GM23338 (cell line): ENCODE measurements around the gene STARD8. TPM values are rescaled to one million over a fixed set of nuclear protein-coding genes. Genes with fewer than 3 reads are reported as not detected.

Source experiments
- ATAC-seq: fragments of 200-7000 bp; cut with Tn5 transposase; 3 replicates; pipeline ENCODE4 v1.9.1; 2020
- DNase-seq: peaks from one replicate; pipeline ENCODE4 v3.0.0-alpha.2; 2015; ENCODE audit warnings: low spot score
- H2AFZ ChIP-seq: fragments of 200-600 bp; sonication (generic); 2 replicates; pipeline ENCODE4 v1.8.0; 2016; ENCODE audit warnings: antibody characterized with exemption, mild to moderate bottlenecking, moderate library complexity
- H3F3A ChIP-seq: fragments of 200-600 bp; sonication (generic); replicated peaks from 2 replicates; pipeline ENCODE4 v1.8.0; 2017; ENCODE audit warnings: antibody characterized with exemption, mixed run types, low read depth
- H3K27ac ChIP-seq: fragments of 200-600 bp; sonication (generic); 2 replicates; pipeline ENCODE4 v1.6.1; 2016; ENCODE audit warnings: low read depth
- H3K27me3 ChIP-seq: fragments of 200-600 bp; sonication (generic); 2 replicates; pipeline ENCODE4 v1.8.0; 2016; ENCODE audit warnings: mild to moderate bottlenecking, mixed run types, moderate library complexity; ENCODE audit not compliant: insufficient read depth
- H3K36me3 ChIP-seq: fragments of 200-600 bp; sonication (generic); 2 replicates; pipeline ENCODE4 v1.8.0; 2016; ENCODE audit warnings: mild to moderate bottlenecking; ENCODE audit not compliant: insufficient read depth
- H3K4me1 ChIP-seq: fragments of 200-600 bp; sonication (generic); 2 replicates; pipeline ENCODE4 v1.8.0; 2016; ENCODE audit warnings: mild to moderate bottlenecking, moderate library complexity; ENCODE audit not compliant: insufficient read depth
- H3K4me2 ChIP-seq: fragments of 200-600 bp; sonication (generic); 2 replicates; pipeline ENCODE4 v1.7.1; 2017; ENCODE audit warnings: mixed run types
- H3K4me3 ChIP-seq: fragments of 200-600 bp; sonication (generic); 2 replicates; pipeline ENCODE4 v1.6.1; 2016; ENCODE audit warnings: mixed run types
- H3K79me2 ChIP-seq: fragments of 200-600 bp; sonication (generic); replicated peaks from 2 replicates; pipeline ENCODE4 v1.8.0; 2017; ENCODE audit warnings: mild to moderate bottlenecking; ENCODE audit not compliant: insufficient read depth
- H3K9me2 ChIP-seq: fragments of 200-600 bp; sonication (generic); 2 replicates; pipeline ENCODE4 v1.8.0; 2017; ENCODE audit not compliant: insufficient read depth
- H4K20me1 ChIP-seq: fragments of 200-600 bp; sonication (generic); replicated peaks from 2 replicates; pipeline ENCODE4 v1.8.0; 2017; ENCODE audit warnings: mild to moderate bottlenecking; ENCODE audit not compliant: insufficient read depth
- H3K27ac Mint-ChIP-seq: 2 replicates; pipeline ENCODE4 v1.8.0; 2020; ENCODE audit warnings: inconsistent platforms, mild to moderate bottlenecking, moderate library complexity, mixed read lengths
- H3K27me3 Mint-ChIP-seq: 3 replicates; pipeline ENCODE4 v1.8.0; 2022; ENCODE audit warnings: low read depth, mild to moderate bottlenecking, moderate library complexity, mixed read lengths, inconsistent platforms; ENCODE audit not compliant: insufficient read depth, poor library complexity
- H3K36me3 Mint-ChIP-seq: 3 replicates; pipeline ENCODE4 v1.8.0; 2021; ENCODE audit warnings: low read depth, mild to moderate bottlenecking, inconsistent platforms, moderate library complexity, mixed read lengths
- H3K4me1 Mint-ChIP-seq: 3 replicates; pipeline ENCODE4 v1.8.0; 2020; ENCODE audit warnings: mild to moderate bottlenecking, inconsistent platforms, mixed read lengths
- H3K4me3 Mint-ChIP-seq: 3 replicates; pipeline ENCODE4 v1.8.0; 2021; ENCODE audit warnings: moderate library complexity, mild to moderate bottlenecking, inconsistent platforms, mixed read lengths
- H3K9me3 Mint-ChIP-seq: 3 replicates; pipeline ENCODE4 v1.8.0; 2020; ENCODE audit warnings: moderate library complexity, mild to moderate bottlenecking, inconsistent platforms, mixed read lengths
- CREB1 ChIP-seq: fragments of 250-450 bp; sonication (Bioruptor Pico); IDR thresholded peaks from 2 replicates; pipeline ENCODE4 v1.5.0; 2020; ENCODE audit warnings: low read depth, mild to moderate bottlenecking, moderate library complexity
- ETS1 ChIP-seq: IDR thresholded peaks from 2 replicates; pipeline ENCODE4 v1.6.1; 2016; ENCODE audit warnings: antibody characterized with exemption
- EZH2phosphoT487 ChIP-seq: fragments of 200-600 bp; sonication (generic); IDR thresholded peaks from one replicate; pipeline ENCODE4 v1.8.1; 2018; ENCODE audit warnings: antibody characterized with exemption; ENCODE audit not compliant: unreplicated experiment
- ZNF331 ChIP-seq: fragments of 250-450 bp; sonication (Bioruptor Pico); IDR thresholded peaks from 2 replicates; pipeline ENCODE4 v1.5.0; 2020; ENCODE audit warnings: low read depth, mild to moderate bottlenecking, moderate library complexity
- polyA plus RNA-seq: library from polyadenylated mRNA; unstranded; fragments of >200 nt; fragmentation: Nextera tagmentation; extraction: Ambion mirVana; gene quantifications from 2 replicates; pipeline ENCODE4 v1.2.1, GENCODE V29; 2016
- total RNA-seq: library from RNA; depleted of rRNA; stranded (reverse); fragments of >200 nt; shearing (Covaris generic); gene quantifications from 2 replicates; pipeline ENCODE4 v1.2.3, GENCODE V29; 2014
- TF ChIP-seq, protein P1 (sequence below): IDR thresholded peaks from one replicate; pipeline ENCODE4 v1.6.1; 2018; ENCODE audit warnings: antibody characterized with exemption; ENCODE audit not compliant: unreplicated experiment
- TF ChIP-seq, protein P2 (sequence below): fragments of 250-450 bp; sonication (Bioruptor Pico); IDR thresholded peaks from 2 replicates; pipeline ENCODE4 v1.5.0; 2020; ENCODE audit warnings: mild to moderate bottlenecking, moderate library complexity
- TF ChIP-seq, protein P3 (sequence below), 2 experiments: fragments of 200-600 bp in 1 of 2; sonication (generic) in 1 of 2; conservative IDR thresholded peaks; 2 replicates each; pipeline versions ENCODE4 v1.5.1 to v1.6.1; 2016 to 2017; ENCODE audit warnings: antibody characterized with exemption in 2 of 2, low read depth in 2 of 2, mild to moderate bottlenecking in 2 of 2, moderate library complexity in 1 of 2

Gene STARD8
- total and polyA plus RNA-seq, 2 experiments from 2014 or later: 0.74 to 5.6 TPM

DNA sequence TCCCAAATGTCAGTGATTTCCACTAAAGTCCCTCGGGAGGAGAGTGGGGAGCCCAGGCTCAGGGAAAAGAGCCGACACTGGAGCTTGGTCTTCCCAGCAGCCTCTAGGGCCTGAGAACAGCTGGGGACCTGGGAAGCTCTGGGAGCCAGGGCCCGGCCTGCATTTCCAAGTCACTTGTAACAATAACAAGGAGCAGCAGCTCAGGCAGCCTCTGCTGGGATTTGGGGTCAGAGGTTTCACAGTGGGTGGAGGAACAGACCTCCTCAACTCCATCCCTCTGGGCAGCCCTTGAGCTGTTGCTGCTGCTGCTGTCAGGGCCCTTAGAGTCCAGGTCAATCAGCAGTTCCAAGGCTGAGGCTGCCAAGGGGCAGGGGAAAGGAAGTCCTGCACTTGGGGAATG, 11.1 kb downstream of the STARD8 start:
- Mint-ChIP-seq H3K27me3 (peaks cover 9% of the 10 kb centered on the region), H3K4me3 (no peak overlapping the region), H3K27ac (no peak overlapping the region), H3K36me3 (no peaks in the 10 kb centered on the region), H3K4me1 (peaks cover 10% of the 10 kb centered on the region), H3K9me3 (no peaks in the 10 kb centered on the region; the same call in 2 of the 3 replicates)
- ATAC-seq: peak; percentile 48
- Histone ChIP-seq H3K9me2 (no peaks in the 10 kb centered on the region), H2AFZ (no peak overlapping the region), H3K79me2 (no peaks in the 10 kb centered on the region), H3K27ac (no peak overlapping the region), H3F3A (no peaks in the 10 kb centered on the region), H3K4me2 (no peak overlapping the region), H3K36me3 (no peaks in the 10 kb centered on the region), H3K4me3 (no peak overlapping the region), H4K20me1 (no peaks in the 10 kb centered on the region), H3K27me3 (no peaks in the 10 kb centered on the region), H3K4me1 (peaks cover 4% of the 10 kb centered on the region; the same call in 1 of the 2 replicates)
- DNase-seq: no peak
- TF ChIP-seq, protein P1, sequence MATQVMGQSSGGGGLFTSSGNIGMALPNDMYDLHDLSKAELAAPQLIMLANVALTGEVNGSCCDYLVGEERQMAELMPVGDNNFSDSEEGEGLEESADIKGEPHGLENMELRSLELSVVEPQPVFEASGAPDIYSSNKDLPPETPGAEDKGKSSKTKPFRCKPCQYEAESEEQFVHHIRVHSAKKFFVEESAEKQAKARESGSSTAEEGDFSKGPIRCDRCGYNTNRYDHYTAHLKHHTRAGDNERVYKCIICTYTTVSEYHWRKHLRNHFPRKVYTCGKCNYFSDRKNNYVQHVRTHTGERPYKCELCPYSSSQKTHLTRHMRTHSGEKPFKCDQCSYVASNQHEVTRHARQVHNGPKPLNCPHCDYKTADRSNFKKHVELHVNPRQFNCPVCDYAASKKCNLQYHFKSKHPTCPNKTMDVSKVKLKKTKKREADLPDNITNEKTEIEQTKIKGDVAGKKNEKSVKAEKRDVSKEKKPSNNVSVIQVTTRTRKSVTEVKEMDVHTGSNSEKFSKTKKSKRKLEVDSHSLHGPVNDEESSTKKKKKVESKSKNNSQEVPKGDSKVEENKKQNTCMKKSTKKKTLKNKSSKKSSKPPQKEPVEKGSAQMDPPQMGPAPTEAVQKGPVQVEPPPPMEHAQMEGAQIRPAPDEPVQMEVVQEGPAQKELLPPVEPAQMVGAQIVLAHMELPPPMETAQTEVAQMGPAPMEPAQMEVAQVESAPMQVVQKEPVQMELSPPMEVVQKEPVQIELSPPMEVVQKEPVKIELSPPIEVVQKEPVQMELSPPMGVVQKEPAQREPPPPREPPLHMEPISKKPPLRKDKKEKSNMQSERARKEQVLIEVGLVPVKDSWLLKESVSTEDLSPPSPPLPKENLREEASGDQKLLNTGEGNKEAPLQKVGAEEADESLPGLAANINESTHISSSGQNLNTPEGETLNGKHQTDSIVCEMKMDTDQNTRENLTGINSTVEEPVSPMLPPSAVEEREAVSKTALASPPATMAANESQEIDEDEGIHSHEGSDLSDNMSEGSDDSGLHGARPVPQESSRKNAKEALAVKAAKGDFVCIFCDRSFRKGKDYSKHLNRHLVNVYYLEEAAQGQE: no peak
- TF ChIP-seq CREB1 (CRISPR knock-in tag): no peak
- no peak for TF ChIP-seq ETS1

DNA sequence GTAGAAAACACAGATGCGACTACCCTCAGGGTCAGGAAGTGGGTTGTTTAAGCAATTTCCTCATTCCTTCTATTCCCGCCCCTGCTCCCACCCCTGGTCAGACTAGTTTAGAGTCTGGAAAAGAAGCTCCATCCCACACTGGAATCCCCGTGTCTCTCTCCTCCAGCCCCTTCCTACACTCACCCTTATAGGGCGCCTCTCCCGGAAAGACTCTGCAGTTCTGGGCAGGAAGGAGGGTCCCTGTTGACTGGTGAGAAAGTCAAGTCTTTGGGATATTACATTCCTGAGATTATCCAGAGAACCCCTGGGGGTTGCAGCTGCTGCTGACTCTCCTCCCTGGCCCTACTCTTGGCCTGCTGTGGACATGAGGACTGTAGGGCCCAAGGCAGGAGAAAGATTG, 11.9 kb downstream of the STARD8 start:
- H3K4me3 ChIP-seq: no peak overlapping the region
- DNase-seq (peak; percentile 36), ATAC-seq (peak; percentile 66)
- H3F3A ChIP-seq: no peaks in the 10 kb centered on the region
- H3K27ac ChIP-seq: 0 out of 2 replicates have a peak overlapping the region, but pooled peaks have one; percentile 36
- H3K27me3 ChIP-seq: no peaks in the 10 kb centered on the region
- H3K36me3 Mint-ChIP-seq: no peaks in the 10 kb centered on the region
- no peaks in the 10 kb centered on the region for H3K79me2 ChIP-seq
- no peak overlapping the region for H2AFZ ChIP-seq
- no peaks in the 10 kb centered on the region for H3K36me3 ChIP-seq
- H3K4me3 Mint-ChIP-seq: no peak overlapping the region
- peaks cover 12% of the 10 kb centered on the region for H3K27me3 Mint-ChIP-seq
- no peaks in the 10 kb centered on the region; the same call in 2 of the 3 replicates for H3K9me3 Mint-ChIP-seq
- H3K4me1 ChIP-seq: peaks cover 4% of the 10 kb centered on the region; the same call in 1 of the 2 replicates
- H3K4me1 Mint-ChIP-seq: peaks cover 10% of the 10 kb centered on the region
- H3K9me2 ChIP-seq: no peaks in the 10 kb centered on the region
- H4K20me1 ChIP-seq: no peaks in the 10 kb centered on the region
- H3K27ac Mint-ChIP-seq: no peak overlapping the region; the same call in 1 of the 2 replicates
- no peak overlapping the region for H3K4me2 ChIP-seq
- TF ChIP-seq, protein P2, sequence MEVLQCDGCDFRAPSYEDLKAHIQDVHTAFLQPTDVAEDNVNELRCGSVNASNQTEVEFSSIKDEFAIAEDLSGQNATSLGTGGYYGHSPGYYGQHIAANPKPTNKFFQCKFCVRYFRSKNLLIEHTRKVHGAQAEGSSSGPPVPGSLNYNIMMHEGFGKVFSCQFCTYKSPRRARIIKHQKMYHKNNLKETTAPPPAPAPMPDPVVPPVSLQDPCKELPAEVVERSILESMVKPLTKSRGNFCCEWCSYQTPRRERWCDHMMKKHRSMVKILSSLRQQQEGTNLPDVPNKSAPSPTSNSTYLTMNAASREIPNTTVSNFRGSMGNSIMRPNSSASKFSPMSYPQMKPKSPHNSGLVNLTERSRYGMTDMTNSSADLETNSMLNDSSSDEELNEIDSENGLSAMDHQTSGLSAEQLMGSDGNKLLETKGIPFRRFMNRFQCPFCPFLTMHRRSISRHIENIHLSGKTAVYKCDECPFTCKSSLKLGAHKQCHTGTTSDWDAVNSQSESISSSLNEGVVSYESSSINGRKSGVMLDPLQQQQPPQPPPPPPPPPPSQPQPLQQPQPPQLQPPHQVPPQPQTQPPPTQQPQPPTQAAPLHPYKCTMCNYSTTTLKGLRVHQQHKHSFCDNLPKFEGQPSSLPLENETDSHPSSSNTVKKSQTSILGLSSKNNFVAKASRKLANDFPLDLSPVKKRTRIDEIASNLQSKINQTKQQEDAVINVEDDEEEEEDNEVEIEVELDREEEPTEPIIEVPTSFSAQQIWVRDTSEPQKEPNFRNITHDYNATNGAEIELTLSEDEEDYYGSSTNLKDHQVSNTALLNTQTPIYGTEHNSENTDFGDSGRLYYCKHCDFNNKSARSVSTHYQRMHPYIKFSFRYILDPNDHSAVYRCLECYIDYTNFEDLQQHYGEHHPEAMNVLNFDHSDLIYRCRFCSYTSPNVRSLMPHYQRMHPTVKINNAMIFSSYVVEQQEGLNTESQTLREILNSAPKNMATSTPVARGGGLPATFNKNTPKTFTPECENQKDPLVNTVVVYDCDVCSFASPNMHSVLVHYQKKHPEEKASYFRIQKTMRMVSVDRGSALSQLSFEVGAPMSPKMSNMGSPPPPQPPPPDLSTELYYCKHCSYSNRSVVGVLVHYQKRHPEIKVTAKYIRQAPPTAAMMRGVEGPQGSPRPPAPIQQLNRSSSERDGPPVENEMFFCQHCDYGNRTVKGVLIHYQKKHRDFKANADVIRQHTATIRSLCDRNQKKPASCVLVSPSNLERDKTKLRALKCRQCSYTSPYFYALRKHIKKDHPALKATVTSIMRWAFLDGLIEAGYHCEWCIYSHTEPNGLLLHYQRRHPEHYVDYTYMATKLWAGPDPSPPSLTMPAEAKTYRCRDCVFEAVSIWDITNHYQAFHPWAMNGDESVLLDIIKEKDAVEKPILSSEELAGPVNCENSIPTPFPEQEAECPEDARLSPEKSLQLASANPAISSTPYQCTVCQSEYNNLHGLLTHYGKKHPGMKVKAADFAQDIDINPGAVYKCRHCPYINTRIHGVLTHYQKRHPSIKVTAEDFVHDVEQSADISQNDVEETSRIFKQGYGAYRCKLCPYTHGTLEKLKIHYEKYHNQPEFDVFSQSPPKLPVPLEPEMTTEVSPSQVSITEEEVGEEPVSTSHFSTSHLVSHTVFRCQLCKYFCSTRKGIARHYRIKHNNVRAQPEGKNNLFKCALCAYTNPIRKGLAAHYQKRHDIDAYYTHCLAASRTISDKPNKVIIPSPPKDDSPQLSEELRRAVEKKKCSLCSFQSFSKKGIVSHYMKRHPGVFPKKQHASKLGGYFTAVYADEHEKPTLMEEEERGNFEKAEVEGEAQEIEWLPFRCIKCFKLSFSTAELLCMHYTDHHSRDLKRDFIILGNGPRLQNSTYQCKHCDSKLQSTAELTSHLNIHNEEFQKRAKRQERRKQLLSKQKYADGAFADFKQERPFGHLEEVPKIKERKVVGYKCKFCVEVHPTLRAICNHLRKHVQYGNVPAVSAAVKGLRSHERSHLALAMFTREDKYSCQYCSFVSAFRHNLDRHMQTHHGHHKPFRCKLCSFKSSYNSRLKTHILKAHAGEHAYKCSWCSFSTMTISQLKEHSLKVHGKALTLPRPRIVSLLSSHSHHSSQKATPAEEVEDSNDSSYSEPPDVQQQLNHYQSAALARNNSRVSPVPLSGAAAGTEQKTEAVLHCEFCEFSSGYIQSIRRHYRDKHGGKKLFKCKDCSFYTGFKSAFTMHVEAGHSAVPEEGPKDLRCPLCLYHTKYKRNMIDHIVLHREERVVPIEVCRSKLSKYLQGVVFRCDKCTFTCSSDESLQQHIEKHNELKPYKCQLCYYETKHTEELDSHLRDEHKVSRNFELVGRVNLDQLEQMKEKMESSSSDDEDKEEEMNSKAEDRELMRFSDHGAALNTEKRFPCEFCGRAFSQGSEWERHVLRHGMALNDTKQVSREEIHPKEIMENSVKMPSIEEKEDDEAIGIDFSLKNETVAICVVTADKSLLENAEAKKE: no peak
- TF ChIP-seq ETS1 (no peak), EZH2phosphoT487 (no peak), ZNF331 (no peak)
- TF ChIP-seq, protein P3, sequence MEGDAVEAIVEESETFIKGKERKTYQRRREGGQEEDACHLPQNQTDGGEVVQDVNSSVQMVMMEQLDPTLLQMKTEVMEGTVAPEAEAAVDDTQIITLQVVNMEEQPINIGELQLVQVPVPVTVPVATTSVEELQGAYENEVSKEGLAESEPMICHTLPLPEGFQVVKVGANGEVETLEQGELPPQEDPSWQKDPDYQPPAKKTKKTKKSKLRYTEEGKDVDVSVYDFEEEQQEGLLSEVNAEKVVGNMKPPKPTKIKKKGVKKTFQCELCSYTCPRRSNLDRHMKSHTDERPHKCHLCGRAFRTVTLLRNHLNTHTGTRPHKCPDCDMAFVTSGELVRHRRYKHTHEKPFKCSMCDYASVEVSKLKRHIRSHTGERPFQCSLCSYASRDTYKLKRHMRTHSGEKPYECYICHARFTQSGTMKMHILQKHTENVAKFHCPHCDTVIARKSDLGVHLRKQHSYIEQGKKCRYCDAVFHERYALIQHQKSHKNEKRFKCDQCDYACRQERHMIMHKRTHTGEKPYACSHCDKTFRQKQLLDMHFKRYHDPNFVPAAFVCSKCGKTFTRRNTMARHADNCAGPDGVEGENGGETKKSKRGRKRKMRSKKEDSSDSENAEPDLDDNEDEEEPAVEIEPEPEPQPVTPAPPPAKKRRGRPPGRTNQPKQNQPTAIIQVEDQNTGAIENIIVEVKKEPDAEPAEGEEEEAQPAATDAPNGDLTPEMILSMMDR (conservative IDR thresholded peaks at IDR 0.05; ENCODE audit: low read depth in 2 of 2): no peak
